Cardiac muscle cell (in vitro differentiated cells and primary cell): Measurements from ENCODE around the gene PGAP6. TPM values are rescaled to one million over a fixed set of nuclear protein-coding genes. Genes with fewer than 3 reads are reported as not detected.

ENCODE experiments used
- DNase-seq, 2 donors: peaks; one replicate each; pipeline versions ENCODE4 v3.0.0 to v3.0.0-alpha.2; 2010 to 2017; ENCODE audit warnings: low read depth in 1 of 2, low spot score in 1 of 2
- H3K27ac ChIP-seq: fragments of 200-600 bp; sonication (generic); 2 replicates; pipeline ENCODE4 v1.5.1; 2016
- H3K27me3 ChIP-seq: fragments of 200-600 bp; sonication (generic); 2 replicates; pipeline ENCODE4 v1.6.0; 2016; ENCODE audit warnings: control low read depth
- H3K36me3 ChIP-seq: fragments of 200-600 bp; sonication (generic); 2 replicates; pipeline ENCODE4 v1.5.1; 2016; ENCODE audit warnings: control low read depth
- H3K4me1 ChIP-seq: fragments of 200-600 bp; sonication (generic); 2 replicates; pipeline ENCODE4 v1.8.1; 2017; ENCODE audit warnings: low read depth, mild to moderate bottlenecking, mixed run types
- H3K4me3 ChIP-seq: fragments of 200-600 bp; sonication (generic); 2 replicates; pipeline ENCODE4 v1.5.1; 2016; ENCODE audit warnings: mild to moderate bottlenecking
- H3K9me3 ChIP-seq: fragments of 200-600 bp; sonication (generic); 2 replicates; pipeline ENCODE4 v1.5.1; 2017; ENCODE audit warnings: low read depth, mild to moderate bottlenecking, control low read depth
- polyA plus RNA-seq: library from polyadenylated mRNA; unstranded; fragments of >200 nt; fragmentation: Nextera tagmentation; extraction: Ambion mirVana; gene quantifications from 2 replicates; pipeline ENCODE4 v1.2.1, GENCODE V29; 2016
- total RNA-seq: library from RNA; depleted of rRNA; stranded (reverse); fragments of >200 nt; gene quantifications from 2 replicates; pipeline ENCODE4 v1.2.3, GENCODE V29; 2016
- TF ChIP-seq, protein P1 (sequence below): IDR thresholded peaks from 2 replicates; pipeline ENCODE4 v1.5.1; 2012; ENCODE audit warnings: low read depth, mild to moderate bottlenecking, low read length

The PGAP6 gene
- total and polyA plus RNA-seq, 2 experiments from 2014 or later = 113 to 135 TPM

DNA sequence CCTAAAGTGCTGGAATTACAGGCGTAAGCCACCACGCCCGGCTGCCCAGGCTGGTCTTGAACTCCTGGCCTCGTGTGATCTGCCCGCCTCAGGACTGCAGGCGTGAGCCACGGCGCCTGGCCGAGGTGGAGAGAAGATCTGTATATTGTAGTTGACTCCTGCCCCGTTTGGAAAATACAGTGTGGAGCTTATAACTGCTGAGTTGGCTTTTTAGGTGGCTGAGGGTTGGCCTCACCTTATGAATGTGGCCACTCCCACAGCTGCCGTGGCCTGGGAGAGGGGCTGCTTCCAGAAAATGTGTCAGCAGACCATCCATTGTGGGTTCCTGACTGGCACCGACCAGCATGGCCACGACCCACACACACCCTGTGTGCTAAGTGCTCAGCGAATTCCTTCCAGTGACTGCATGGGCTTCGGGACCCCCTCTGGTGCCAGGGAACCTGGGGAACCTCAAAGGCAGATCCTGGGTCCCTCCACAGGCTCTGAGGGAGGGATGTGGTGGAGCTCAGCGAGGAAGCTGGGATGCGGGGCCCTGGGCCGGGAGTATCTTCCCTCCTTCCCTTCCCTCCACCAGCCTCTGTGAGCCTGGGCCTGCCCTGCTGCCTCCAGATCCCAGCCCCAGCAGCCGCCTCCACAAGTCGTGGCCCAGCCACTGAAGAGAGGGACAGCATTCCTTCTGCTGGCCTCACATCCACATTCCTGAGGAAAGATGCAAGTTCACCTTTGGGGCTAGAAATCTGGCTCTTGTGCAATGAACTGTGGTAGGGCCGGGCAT is 32.8 kb upstream of the PGAP6 start:
- Histone ChIP-seq H3K9me3 (no peaks in the 10 kb centered on the region), H3K4me1 (no peaks in the 10 kb centered on the region), H3K27me3 (no peaks in the 10 kb centered on the region), H3K4me3 (no peak overlapping the region), H3K27ac (no peak overlapping the region), H3K36me3 (no peaks in the 10 kb centered on the region)
- TF ChIP-seq, protein P1, sequence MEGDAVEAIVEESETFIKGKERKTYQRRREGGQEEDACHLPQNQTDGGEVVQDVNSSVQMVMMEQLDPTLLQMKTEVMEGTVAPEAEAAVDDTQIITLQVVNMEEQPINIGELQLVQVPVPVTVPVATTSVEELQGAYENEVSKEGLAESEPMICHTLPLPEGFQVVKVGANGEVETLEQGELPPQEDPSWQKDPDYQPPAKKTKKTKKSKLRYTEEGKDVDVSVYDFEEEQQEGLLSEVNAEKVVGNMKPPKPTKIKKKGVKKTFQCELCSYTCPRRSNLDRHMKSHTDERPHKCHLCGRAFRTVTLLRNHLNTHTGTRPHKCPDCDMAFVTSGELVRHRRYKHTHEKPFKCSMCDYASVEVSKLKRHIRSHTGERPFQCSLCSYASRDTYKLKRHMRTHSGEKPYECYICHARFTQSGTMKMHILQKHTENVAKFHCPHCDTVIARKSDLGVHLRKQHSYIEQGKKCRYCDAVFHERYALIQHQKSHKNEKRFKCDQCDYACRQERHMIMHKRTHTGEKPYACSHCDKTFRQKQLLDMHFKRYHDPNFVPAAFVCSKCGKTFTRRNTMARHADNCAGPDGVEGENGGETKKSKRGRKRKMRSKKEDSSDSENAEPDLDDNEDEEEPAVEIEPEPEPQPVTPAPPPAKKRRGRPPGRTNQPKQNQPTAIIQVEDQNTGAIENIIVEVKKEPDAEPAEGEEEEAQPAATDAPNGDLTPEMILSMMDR = no peak
- DNase-seq = no peak

DNA sequence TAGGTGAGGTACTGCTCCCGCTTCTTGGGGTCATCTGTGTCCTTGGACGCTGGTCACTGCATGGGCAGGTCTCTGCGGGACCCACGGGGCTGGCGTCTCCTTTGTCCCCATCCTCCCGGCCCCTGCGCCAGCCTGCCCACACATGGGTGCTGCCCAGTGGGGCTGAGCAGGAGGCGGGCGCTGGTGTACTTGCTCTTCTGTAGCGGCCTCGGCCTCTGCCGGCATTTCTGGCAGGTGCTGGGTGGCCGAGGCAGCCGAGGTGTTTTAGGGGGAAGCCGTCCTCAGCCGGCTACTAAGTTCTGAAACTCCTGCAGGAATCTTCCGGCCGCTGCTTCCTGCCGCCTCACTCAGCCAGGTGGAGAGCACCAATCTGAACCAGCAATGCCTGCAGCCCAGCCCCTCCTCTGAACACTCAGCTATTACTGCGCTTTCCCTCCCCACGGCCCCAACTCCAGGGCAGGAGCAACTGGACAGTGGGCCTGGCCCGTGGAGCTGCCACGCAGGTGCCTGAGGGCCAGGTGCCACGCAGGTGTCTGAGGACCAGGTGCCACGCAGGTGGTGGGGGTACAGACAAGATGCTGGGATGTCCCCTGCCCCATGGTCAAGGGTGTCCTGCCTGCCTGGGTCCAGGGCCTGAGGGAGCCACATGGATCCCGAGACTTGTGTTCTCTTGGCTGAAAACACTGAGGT is 29.9 kb upstream of the PGAP6 start:
- Histone ChIP-seq H3K4me3 (no peak overlapping the region), H3K9me3 (no peaks in the 10 kb centered on the region), H3K27ac (no peak overlapping the region), H3K27me3 (no peaks in the 10 kb centered on the region), H3K36me3 (no peaks in the 10 kb centered on the region), H3K4me1 (no peaks in the 10 kb centered on the region)
- no peak for DNase-seq
- TF ChIP-seq, protein P1 = no peak

DNA sequence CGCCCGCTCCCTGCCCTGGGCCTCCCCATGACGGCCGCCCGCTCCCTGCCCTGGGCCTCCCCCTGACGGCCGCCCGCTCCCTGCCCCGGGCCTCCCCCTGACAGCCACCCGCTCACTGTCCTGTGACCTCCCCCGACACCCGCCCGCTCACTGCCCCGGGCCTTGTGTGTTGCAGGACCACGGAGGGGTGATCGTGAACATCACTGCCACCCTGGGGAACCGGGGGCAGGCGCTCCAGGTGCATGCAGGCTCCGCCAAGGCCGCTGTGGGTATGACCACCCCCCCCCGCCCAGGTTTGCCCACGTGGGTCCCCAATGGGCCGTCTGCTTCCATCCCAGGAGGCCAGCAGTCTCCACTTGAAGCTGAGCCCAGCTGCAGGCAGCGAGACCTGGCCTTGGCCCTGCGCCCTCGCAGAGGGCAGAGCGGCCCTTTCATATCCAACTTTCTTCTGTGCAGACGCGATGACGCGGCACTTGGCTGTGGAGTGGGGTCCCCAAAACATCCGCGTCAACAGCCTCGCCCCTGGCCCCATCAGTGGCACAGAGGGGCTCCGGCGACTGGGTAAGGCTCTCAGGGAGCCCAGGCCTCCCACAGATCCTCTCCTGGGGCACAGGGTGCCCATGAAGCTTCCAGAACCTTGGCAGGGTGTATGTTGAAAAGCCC is 28.9 kb upstream of the PGAP6 start:
- H3K4me1 ChIP-seq = no peaks in the 10 kb centered on the region
- H3K4me3 ChIP-seq = no peak overlapping the region
- no peaks in the 10 kb centered on the region for H3K9me3 ChIP-seq
- no peak for DNase-seq
- TF ChIP-seq, protein P1 = no peak
- H3K27me3 ChIP-seq = no peaks in the 10 kb centered on the region
- no peaks in the 10 kb centered on the region for H3K36me3 ChIP-seq
- H3K27ac ChIP-seq = no peak overlapping the region

DNA sequence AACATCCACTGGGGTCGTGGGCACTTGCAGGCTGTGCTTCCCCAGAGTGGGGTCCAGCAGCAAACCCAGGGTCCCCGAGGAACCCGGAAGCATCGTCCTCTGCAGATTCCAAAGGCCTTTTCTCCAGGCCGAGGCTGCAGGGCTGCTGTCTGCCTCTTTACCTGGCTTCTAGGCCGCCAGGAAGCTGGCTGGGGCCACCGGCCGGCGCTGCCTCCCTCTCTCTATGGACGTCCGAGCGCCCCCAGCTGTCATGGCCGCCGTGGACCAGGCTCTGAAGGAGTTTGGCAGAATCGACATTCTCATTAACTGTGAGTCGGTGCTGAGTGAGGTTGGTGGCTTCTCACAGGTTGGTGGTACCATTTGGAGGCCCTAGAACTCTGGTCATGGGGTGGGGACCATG is 25.5 kb upstream of the PGAP6 start:
- TF ChIP-seq, protein P1 = no peak
- H3K27me3 ChIP-seq = no peaks in the 10 kb centered on the region
- DNase-seq = no peak
- no peaks in the 10 kb centered on the region for H3K36me3 ChIP-seq
- H3K4me3 ChIP-seq = no peak overlapping the region
- H3K9me3 ChIP-seq = no peaks in the 10 kb centered on the region
- H3K27ac ChIP-seq = no peak overlapping the region
- H3K4me1 ChIP-seq = no peaks in the 10 kb centered on the region

DNA sequence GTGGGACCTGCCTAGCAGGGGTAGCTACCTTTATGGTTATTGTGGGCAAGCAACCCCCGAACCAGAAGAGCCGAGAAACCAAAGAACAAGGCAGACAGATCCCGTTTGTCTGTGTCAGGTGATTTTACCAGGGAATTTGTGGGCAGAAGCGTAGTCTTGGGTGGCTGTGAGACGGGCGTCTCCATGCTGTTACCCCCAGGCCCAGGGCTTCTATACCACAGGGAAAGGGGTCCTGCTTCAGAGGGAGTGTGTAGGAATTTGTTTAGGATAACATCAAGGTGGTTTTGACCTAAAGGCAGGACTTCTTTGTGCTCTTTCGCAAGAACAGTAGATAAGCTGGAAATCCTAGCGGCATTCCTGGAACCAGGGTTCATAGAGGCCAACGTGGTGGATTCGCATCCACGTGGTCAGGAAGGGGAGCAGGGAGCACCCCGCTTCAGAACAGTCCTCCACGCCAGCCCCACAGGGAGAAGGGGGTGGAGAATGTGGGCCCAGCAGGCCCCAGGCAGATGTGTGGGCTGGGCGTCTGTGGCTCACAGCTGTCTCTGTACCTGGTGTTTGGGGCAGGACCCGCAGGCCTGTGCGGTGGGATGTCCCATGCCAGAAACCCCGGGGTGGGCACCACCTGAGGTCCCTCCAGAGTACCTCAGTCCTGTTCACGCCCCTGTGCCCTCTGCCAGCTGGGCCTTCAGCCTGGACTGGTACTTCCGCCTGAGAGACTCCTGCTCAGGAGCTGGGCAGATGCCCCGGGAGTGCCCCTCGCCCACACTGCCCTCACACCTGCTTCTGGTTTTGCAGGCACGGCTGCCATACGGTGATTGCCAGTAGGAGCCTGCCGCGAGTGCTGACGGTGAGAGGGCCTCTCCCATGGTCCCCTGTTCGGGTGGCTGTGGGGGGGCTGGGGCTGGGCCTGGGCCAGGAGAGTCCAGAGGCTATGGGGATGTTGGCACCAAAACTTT is 24.0 kb upstream of the PGAP6 start:
- Histone ChIP-seq H3K36me3 (no peaks in the 10 kb centered on the region), H3K4me3 (no peak overlapping the region), H3K27ac (peak overlapping the region; percentile 28), H3K4me1 (no peaks in the 10 kb centered on the region), H3K9me3 (no peaks in the 10 kb centered on the region), H3K27me3 (no peaks in the 10 kb centered on the region)
- DNase-seq = no peak
- TF ChIP-seq, protein P1 = no peak
